ENCODE results near the gene ROBO2.

The ROBO2 gene

DNA sequence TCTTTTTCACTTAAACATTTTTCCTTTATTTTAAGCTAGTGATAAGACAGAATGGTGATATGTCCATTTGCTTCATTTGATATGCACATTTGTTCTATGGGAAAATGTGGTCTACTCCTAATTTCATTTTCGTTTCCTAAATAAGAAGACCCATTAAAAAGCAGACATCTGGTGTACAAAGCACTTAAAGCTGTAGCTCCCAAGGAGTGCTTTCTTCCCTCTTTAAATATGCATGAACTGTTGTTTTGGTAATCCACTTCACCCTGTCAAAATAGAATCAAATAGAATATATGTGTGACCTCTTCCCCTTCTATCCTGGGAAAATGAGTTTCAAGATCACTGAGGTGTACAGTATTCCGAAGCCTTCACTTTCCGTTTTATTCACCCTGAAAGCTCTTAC, 182.8 kb downstream of the ROBO2 start:
- TF ChIP-seq, protein P1, sequence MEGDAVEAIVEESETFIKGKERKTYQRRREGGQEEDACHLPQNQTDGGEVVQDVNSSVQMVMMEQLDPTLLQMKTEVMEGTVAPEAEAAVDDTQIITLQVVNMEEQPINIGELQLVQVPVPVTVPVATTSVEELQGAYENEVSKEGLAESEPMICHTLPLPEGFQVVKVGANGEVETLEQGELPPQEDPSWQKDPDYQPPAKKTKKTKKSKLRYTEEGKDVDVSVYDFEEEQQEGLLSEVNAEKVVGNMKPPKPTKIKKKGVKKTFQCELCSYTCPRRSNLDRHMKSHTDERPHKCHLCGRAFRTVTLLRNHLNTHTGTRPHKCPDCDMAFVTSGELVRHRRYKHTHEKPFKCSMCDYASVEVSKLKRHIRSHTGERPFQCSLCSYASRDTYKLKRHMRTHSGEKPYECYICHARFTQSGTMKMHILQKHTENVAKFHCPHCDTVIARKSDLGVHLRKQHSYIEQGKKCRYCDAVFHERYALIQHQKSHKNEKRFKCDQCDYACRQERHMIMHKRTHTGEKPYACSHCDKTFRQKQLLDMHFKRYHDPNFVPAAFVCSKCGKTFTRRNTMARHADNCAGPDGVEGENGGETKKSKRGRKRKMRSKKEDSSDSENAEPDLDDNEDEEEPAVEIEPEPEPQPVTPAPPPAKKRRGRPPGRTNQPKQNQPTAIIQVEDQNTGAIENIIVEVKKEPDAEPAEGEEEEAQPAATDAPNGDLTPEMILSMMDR (IDR thresholded peaks at IDR 0.05; ENCODE audit: low read length, missing control alignments), result no peak
- no peak for DNase-seq (ENCODE audit: low read depth)

DNA sequence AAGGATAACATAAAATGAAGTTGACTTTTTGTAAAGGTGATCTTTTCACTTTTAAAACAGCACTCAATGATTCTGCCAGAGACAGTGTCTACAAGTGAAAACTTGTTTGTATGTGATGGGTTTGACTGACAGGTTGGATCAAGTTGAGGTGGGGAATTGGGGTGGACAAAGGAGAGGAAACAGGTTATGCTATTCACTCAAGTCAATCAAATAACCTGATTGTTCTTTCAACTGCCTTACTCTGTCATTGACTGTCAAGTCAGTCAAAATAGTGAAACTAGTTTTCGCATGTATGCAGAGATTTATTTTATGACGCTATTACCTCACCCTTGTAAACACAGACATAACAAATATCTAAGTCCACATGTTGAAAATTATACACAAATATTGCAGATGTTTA, 187.7 kb downstream of the ROBO2 start:
- no peak for DNase-seq (ENCODE audit: low read depth)
- TF ChIP-seq, protein P1 (IDR thresholded peaks at IDR 0.05; ENCODE audit: low read length, missing control alignments), result no peak
- H3K4me3 ChIP-seq (replicated peaks; ENCODE audit: low read depth, low read length), result no peak overlapping the region

More for the DNA sequence above, 182.8 kb downstream of the ROBO2 start:
- no peak overlapping the region for H3K4me3 ChIP-seq (replicated peaks; ENCODE audit: low read depth, low read length)

DNA sequence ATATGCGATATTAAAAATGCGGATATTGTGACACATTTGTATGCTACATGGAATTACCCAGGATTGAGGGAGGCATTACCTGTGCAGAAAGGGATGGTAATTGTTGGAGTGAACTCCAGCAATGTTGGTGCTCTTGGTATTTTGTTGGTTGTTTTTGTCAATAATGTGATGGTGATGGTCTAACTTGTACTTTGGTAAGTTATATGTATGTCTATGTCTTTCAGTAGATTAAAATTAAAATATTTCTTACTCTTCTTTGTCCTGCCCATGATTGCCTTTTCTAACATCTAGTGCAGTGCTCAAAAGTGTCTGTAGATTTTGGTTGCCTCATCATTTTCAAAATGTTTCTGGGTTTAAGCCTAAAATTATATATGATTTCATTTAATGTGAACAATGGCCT, 192.7 kb downstream of the ROBO2 start:
- H3K4me3 ChIP-seq (replicated peaks; ENCODE audit: low read depth, low read length), result no peak overlapping the region
- DNase-seq (ENCODE audit: low read depth), result no peak
- TF ChIP-seq, protein P1 (IDR thresholded peaks at IDR 0.05; ENCODE audit: low read length, missing control alignments), result no peak

DNA sequence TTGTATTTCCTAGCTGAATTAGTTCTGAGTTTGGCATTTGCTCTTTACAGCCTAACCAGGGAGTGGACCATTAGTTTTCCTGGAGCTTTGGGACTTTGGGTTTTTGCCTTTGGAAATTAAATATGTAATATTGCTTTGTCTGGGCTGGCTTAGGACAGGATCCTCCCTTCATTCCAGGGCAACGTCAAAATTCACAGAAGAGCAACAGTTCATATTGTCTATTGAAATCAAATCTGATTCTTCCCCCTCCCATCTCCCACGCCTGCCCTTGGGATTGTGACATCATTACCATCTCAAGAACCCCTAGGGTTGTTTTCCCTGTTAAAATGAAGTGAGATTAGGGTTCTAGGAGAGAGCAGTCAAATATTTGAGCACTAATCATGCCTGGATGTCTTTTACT, 194.1 kb downstream of the ROBO2 start:
- TF ChIP-seq, protein P1 (IDR thresholded peaks at IDR 0.05; ENCODE audit: low read length, missing control alignments), result no peak
- DNase-seq (ENCODE audit: low read depth), result no peak
- no peak overlapping the region for H3K4me3 ChIP-seq (replicated peaks; ENCODE audit: low read depth, low read length)

DNA sequence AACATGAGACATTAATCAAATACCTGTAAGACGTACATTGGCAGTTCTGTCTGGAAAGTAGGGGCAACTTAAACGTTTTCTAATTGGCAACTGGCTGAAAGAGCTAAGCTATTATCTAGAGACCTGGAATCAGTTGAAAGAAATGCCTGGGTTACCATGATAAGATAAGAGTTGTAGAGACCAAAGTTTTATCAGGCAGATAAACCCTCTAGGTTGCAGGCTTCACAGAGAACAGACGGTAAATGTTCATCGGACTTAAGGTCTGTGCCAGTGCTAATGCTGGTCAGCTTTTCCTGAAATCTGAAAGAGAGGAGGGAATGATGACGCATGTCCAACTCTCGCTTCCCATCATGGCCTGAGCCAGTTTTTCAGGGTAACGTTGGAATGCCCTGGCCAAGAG, 196.2 kb downstream of the ROBO2 start:
- TF ChIP-seq, protein P1 (IDR thresholded peaks at IDR 0.05; ENCODE audit: low read length, missing control alignments), result no peak
- no peak overlapping the region for H3K4me3 ChIP-seq (replicated peaks; ENCODE audit: low read depth, low read length)
- no peak for DNase-seq (ENCODE audit: low read depth)

DNA sequence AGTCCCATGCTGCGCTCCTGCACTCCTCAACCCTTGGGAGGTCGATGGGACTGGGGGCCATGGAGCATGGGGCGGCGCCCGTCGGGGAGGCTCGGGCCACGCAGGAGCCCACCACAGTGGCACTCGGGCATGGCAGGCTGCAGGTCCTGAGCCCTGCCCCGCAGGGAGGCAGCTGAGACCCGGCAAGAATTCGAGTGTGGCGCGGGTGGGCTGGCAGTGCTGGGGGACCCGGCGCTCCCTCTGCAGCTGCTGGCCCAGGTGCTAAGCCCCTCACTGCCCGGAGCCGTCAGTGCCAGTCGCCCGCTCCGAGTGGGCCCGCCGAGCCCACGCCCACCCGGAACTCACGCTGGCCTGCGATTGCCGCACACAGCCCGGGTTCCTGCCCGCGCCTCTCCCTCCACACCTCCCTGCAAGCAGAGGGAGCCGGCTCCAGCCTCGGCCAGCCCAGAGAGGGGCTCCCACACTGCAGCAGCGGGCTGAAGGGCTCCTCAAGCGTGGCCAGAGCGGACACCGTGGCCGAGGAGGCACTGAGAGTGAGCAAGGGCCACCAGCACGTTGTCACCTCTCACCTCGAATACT, 200.3 kb downstream of the ROBO2 start:
- no peak for DNase-seq (ENCODE audit: low read depth)
- TF ChIP-seq, protein P1 (IDR thresholded peaks at IDR 0.05; ENCODE audit: low read length, missing control alignments), result no peak
- H3K4me3 ChIP-seq (replicated peaks; ENCODE audit: low read depth, low read length), result no peak overlapping the region

DNA sequence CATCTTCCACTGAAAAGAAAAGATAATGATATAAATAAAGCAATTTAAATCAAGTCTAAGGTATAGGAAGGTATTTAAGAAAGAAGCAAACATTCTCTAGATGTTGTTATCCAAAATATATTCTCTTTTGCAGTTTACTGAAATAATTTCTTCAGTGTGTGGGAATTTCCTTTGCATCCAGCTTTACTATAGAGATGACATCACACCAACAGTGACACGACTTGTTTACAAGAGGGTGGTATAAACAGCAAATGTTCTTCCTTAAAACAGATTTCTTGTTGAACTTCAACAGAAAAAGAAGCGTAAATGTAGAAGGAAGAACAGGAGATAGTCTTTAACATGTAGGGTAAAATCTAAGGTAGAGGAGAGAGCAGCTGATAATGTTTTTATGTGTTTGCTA, 202.5 kb downstream of the ROBO2 start:
- TF ChIP-seq, protein P1 (IDR thresholded peaks at IDR 0.05; ENCODE audit: low read length, missing control alignments), result no peak
- no peak for DNase-seq (ENCODE audit: low read depth)
- no peak overlapping the region for H3K4me3 ChIP-seq (replicated peaks; ENCODE audit: low read depth, low read length)

Measured in fibroblast of pulmonary artery (primary cell).